WI38 (cell line): ENCODE measurements around the gene TIMP4.

ENCODE experiments used
- H3K4me3 ChIP-seq: 2 replicates; pipeline ENCODE4 v1.5.1; 2011; ENCODE audit warnings: low read depth, mild to moderate bottlenecking, control low read depth, low read length
- CTCF ChIP-seq: IDR thresholded peaks from 2 replicates; pipeline ENCODE4 v1.5.1; 2012; ENCODE audit warnings: low read depth, mild to moderate bottlenecking, control low read depth, low read length

Gene TIMP4

DNA sequence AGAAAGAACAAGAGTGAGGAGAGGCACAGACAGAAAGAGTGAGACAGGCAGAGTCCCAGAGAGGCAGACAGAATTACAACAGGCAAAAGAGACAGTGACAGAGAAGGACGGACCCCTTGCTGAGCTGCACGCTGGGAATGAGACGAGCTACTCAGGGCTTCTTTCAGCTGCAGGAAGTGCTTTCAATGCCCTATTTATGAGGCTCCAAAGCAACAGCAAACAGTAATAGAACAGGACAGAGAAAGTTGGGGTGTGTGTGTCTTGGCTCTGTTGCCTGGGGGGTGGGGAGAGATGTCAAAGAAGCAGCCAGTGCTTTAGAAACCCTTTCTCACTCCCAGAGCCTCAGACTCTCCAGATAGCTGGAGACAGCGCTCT, 502 bp upstream of the TIMP4 start:
- no peak for TF ChIP-seq CTCF
- H3K4me3 ChIP-seq, result no peak overlapping the region

DNA sequence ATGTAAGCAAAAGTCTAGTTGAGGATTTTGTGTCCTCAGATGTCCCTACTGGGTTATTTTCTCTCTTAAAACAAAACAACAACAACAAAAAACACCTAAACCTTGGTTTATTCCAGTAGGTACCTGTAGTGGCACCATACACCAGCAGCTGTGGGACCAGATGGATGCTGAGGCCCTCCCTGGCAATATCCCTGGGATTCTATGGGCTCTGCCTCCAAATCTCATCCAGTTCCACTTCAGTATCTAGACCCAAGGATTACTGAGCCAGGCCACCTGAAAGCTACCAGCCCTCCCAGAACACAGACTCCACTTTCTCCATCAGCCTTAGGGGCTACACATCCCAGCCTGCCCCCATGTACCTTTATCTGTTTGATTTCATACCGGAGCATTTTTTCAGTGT, 1.7 kb downstream of the TIMP4 start:
- no peak for TF ChIP-seq CTCF
- H3K4me3 ChIP-seq, result no peak overlapping the region

- no peak for TF ChIP-seq CTCF
- H3K4me3 ChIP-seq, result no peak overlapping the region
Measured at GRCh38 chr3:12155828-12156227, 2.9 kb downstream of the TIMP4 start.

GRCh38 chr3:12155264-12155663, 3.4 kb downstream of the TIMP4 start:
- no peak overlapping the region for H3K4me3 ChIP-seq
- TF ChIP-seq CTCF, result no peak

- no peak overlapping the region for H3K4me3 ChIP-seq
- no peak for TF ChIP-seq CTCF
Measured at GRCh38 chr3:12154151-12154550, 4.6 kb downstream of the TIMP4 start.

GRCh38 chr3:12150112-12150511, 8.6 kb downstream of the TIMP4 start:
- no peak overlapping the region for H3K4me3 ChIP-seq
- no peak for TF ChIP-seq CTCF

GRCh38 chr3:12149029-12149428, 9.7 kb downstream of the TIMP4 start:
- no peak for TF ChIP-seq CTCF
- H3K4me3 ChIP-seq, result no peak overlapping the region
